Suprapubic skin (tissue), 3 donors: ENCODE data around the gene BTN2A1.

ENCODE experiments used
- EP300 ChIP-seq: sonication (generic); formaldehyde crosslinking; IDR thresholded peaks from one replicate; pipeline ENCODE4 v1.6.1; 2017; ENCODE audit warnings: antibody characterized with exemption
- POLR2A ChIP-seq, 2 donors: fragments of 450-650 bp; IDR thresholded peaks; one replicate each; pipeline ENCODE4 v1.6.1; 2017; ENCODE audit warnings: antibody characterized with exemption in 2 of 2, mild to moderate bottlenecking in 2 of 2, moderate library complexity in 2 of 2
- TF ChIP-seq, protein P1 (sequence below), 2 donors: fragments of 200-600 bp in 1 of 2; fragments of 450-650 bp in 1 of 2; sonication (generic) in 1 of 2; IDR thresholded peaks; one replicate each; pipeline ENCODE4 v1.5.1; 2016 to 2019; ENCODE audit warnings: antibody characterized with exemption in 2 of 2, mild to moderate bottlenecking in 1 of 2, moderate library complexity in 1 of 2

- TF ChIP-seq EP300 (no peak), POLR2A (IDR thresholded peaks at IDR 0.05) (no peak)
- TF ChIP-seq, protein P1, sequence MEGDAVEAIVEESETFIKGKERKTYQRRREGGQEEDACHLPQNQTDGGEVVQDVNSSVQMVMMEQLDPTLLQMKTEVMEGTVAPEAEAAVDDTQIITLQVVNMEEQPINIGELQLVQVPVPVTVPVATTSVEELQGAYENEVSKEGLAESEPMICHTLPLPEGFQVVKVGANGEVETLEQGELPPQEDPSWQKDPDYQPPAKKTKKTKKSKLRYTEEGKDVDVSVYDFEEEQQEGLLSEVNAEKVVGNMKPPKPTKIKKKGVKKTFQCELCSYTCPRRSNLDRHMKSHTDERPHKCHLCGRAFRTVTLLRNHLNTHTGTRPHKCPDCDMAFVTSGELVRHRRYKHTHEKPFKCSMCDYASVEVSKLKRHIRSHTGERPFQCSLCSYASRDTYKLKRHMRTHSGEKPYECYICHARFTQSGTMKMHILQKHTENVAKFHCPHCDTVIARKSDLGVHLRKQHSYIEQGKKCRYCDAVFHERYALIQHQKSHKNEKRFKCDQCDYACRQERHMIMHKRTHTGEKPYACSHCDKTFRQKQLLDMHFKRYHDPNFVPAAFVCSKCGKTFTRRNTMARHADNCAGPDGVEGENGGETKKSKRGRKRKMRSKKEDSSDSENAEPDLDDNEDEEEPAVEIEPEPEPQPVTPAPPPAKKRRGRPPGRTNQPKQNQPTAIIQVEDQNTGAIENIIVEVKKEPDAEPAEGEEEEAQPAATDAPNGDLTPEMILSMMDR (IDR thresholded peaks at IDR 0.05): no peak
Measured at GRCh38 chr6:26421259-26422144, 36.3 kb upstream of the BTN2A1 start.
